Mesenchymal stem cell (in vitro differentiated cells and primary cell): ENCODE results near the gene PJA2.
A peak's percentile ranks its signal among the peaks of the same experiment; 100 is the strongest.
"Not testable (repeated sequence)": the region's sequence is repeated elsewhere in the genome, so short reads cannot be mapped to it uniquely, and the experiment has no call there.

Experiments
- DNase-seq: peaks from one replicate; pipeline ENCODE4 v3.0.0-alpha.2; 2013
- H2AFZ ChIP-seq: one replicate; pipeline ENCODE4 v1.6.1; 2013; ENCODE audit warnings: low read depth, mild to moderate bottlenecking, control low read depth, inconsistent platforms, low read length, moderate library complexity
- H2AK5ac ChIP-seq: 2 replicates; pipeline ENCODE4 v1.6.1; 2013; ENCODE audit warnings: low read length, moderate library complexity, mild to moderate bottlenecking, inconsistent platforms; ENCODE audit not compliant: severe bottlenecking
- H2BK120ac ChIP-seq: one replicate; pipeline ENCODE4 v1.6.1; 2013; ENCODE audit warnings: low read depth, mild to moderate bottlenecking, inconsistent platforms, low read length, moderate library complexity
- H2BK12ac ChIP-seq, 2 experiments: one replicate each; pipeline ENCODE4 v1.6.1; 2013; ENCODE audit warnings: inconsistent platforms in 2 of 2, low read length in 2 of 2, mild to moderate bottlenecking in 2 of 2, moderate library complexity in 2 of 2, control low read depth in 1 of 2
- H2BK15ac ChIP-seq: one replicate; pipeline ENCODE4 v1.6.1; 2013; ENCODE audit warnings: mild to moderate bottlenecking, low read depth, inconsistent platforms; ENCODE audit not compliant: poor library complexity, severe bottlenecking
- H2BK5ac ChIP-seq: 2 replicates; pipeline ENCODE4 v1.6.1; 2013; ENCODE audit warnings: low read depth, mild to moderate bottlenecking, low read length, control low read depth, inconsistent platforms; ENCODE audit not compliant: poor library complexity, severe bottlenecking
- H3K14ac ChIP-seq, 2 experiments: one replicate each; pipeline ENCODE4 v1.6.1; 2013; ENCODE audit warnings: inconsistent platforms in 2 of 2, low read length in 2 of 2, control low read depth in 1 of 2, mild to moderate bottlenecking in 1 of 2, moderate library complexity in 1 of 2
- H3K18ac ChIP-seq, 2 experiments: one replicate each; pipeline ENCODE4 v1.6.1; 2013; ENCODE audit warnings: inconsistent platforms in 2 of 2, low read length in 2 of 2, control low read depth in 1 of 2, low read depth in 1 of 2, mild to moderate bottlenecking in 1 of 2
- H3K23ac ChIP-seq, 2 experiments: one replicate each; pipeline ENCODE4 v1.6.1; 2013; ENCODE audit warnings: inconsistent platforms in 2 of 2, low read length in 2 of 2, mild to moderate bottlenecking in 2 of 2, moderate library complexity in 2 of 2, control low read depth in 1 of 2
- H3K27ac ChIP-seq: 2 replicates; pipeline ENCODE4 v1.5.1; 2013; ENCODE audit warnings: mild to moderate bottlenecking, moderate library complexity, low read length, control low read depth, inconsistent platforms; ENCODE audit not compliant: poor library complexity, severe bottlenecking
- H3K27me3 ChIP-seq, 2 experiments: 2 replicates each; pipeline versions ENCODE4 v1.6.1 to v1.7.0; 2013; ENCODE audit warnings: low read length in 2 of 2, mild to moderate bottlenecking in 2 of 2, moderate library complexity in 2 of 2, control low read depth in 1 of 2, inconsistent platforms in 1 of 2; ENCODE audit not compliant: control insufficient read depth in 1 of 2, insufficient read depth in 1 of 2
- H3K36me3 ChIP-seq, 2 experiments: 2 replicates each; pipeline versions ENCODE4 v1.6.1 to v1.7.0; 2013; ENCODE audit warnings: low read length in 2 of 2, control low read depth in 1 of 2, inconsistent platforms in 1 of 2, low read depth in 1 of 2, mild to moderate bottlenecking in 1 of 2; ENCODE audit not compliant: insufficient read depth in 2 of 2, control insufficient read depth in 1 of 2
- H3K4ac ChIP-seq, 2 experiments: one replicate each; pipeline ENCODE4 v1.6.1; 2013; ENCODE audit warnings: inconsistent platforms in 2 of 2, low read length in 2 of 2, mild to moderate bottlenecking in 2 of 2, moderate library complexity in 2 of 2, control low read depth in 1 of 2, low read depth in 1 of 2
- H3K4me1 ChIP-seq: 2 replicates; pipeline ENCODE4 v1.6.1; 2013; ENCODE audit warnings: low read depth, low read length, control low read depth; ENCODE audit not compliant: control insufficient read depth, insufficient read depth
- H3K4me2 ChIP-seq: 2 replicates; pipeline ENCODE4 v1.6.1; 2013; ENCODE audit warnings: low read length, mild to moderate bottlenecking, inconsistent platforms; ENCODE audit not compliant: poor library complexity, severe bottlenecking
- H3K4me3 ChIP-seq, 2 experiments: 2 replicates each; pipeline versions ENCODE4 v1.5.1 to v1.7.0; 2013; ENCODE audit warnings: low read length in 2 of 2, mild to moderate bottlenecking in 2 of 2, control low read depth in 1 of 2, low read depth in 1 of 2; ENCODE audit not compliant: insufficient read depth in 1 of 2
- H3K79me1 ChIP-seq: replicated peaks from 2 replicates; pipeline ENCODE4 v1.6.1; 2013; ENCODE audit warnings: mild to moderate bottlenecking, control low read depth, low read length, inconsistent platforms; ENCODE audit not compliant: poor library complexity, severe bottlenecking
- H3K9ac ChIP-seq: 2 replicates; pipeline ENCODE4 v1.7.0; 2013; ENCODE audit warnings: mild to moderate bottlenecking, low read length, moderate library complexity
- H3K9me3 ChIP-seq: 2 replicates; pipeline ENCODE4 v1.7.0; 2013; ENCODE audit warnings: mild to moderate bottlenecking, low read length; ENCODE audit not compliant: control insufficient read depth
- H4K8ac ChIP-seq: one replicate; pipeline ENCODE4 v1.6.1; 2013; ENCODE audit warnings: inconsistent platforms, mild to moderate bottlenecking, low read length, moderate library complexity
- H4K91ac ChIP-seq: one replicate; pipeline ENCODE4 v1.6.1; 2013; ENCODE audit warnings: mild to moderate bottlenecking, low read length, inconsistent platforms
- WGBS: methylation state at CpG from one replicate; pipeline ENCODE4 v1.1.7; 2013; ENCODE audit warnings: mixed read lengths; 5-methylcytosine and 5-hydroxymethylcytosine counted together

PJA2 gene

GRCh38 chr5:109439590-109439989, 29.8 kb upstream of the PJA2 start:
- Histone ChIP-seq H2BK12ac (no peak overlapping the region), H3K79me1 (no peaks in the 10 kb centered on the region), H3K27ac (no peak overlapping the region), H2BK5ac (no peak overlapping the region), H3K23ac (no peak overlapping the region), H2BK120ac (no peak overlapping the region), H3K14ac (no peak overlapping the region), H3K9ac (peak overlapping the region; percentile 43), H2BK15ac (no peak overlapping the region), H3K4ac (no peak overlapping the region), H3K18ac (no peak overlapping the region), H2AFZ (no peak overlapping the region), H3K4me1 (no peaks in the 10 kb centered on the region), H3K4me3 (no peak overlapping the region), H4K91ac (no peak overlapping the region), H2AK5ac (no peak overlapping the region), H3K9me3 (peaks cover 10% of the 10 kb centered on the region), H4K8ac (no peak overlapping the region), H3K27me3 (no peaks in the 10 kb centered on the region), H3K36me3 (no peaks in the 10 kb centered on the region), H3K4me2 (no peak overlapping the region)
- DNase-seq = peak; percentile 17
- 100% methylated on average over 1 of the region's 1 CpG for WGBS

- no peaks in the 10 kb centered on the region for H3K36me3 ChIP-seq
- WGBS = 94% methylated on average over 3 of the region's 3 CpGs
Observed at GRCh38 chr5:109426075-109426474, 16.3 kb upstream of the PJA2 start.

GRCh38 chr5:109425521-109425920, 15.7 kb upstream of the PJA2 start:
- H2BK120ac ChIP-seq, H2AFZ ChIP-seq, H3K9me3 ChIP-seq, H2BK5ac ChIP-seq, H3K36me3 ChIP-seq, H4K8ac ChIP-seq, H3K18ac ChIP-seq, DNase-seq, H3K14ac ChIP-seq, H3K27me3 ChIP-seq, H2AK5ac ChIP-seq, H4K91ac ChIP-seq, H3K4me2 ChIP-seq, H3K4me1 ChIP-seq, H3K79me1 ChIP-seq, H3K4ac ChIP-seq, H2BK15ac ChIP-seq, H2BK12ac ChIP-seq, H3K27ac ChIP-seq, H3K23ac ChIP-seq: not testable (repeated sequence)
- 99% methylated on average over 4 of the region's 5 CpGs for WGBS
- H3K9ac ChIP-seq = peak overlapping the region; percentile 82
- peak overlapping the region in 1 of 2 experiments; percentile 47 for H3K4me3 ChIP-seq

More at GRCh38 chr5:109426075-109426474, 16.3 kb upstream of the PJA2 start:
- H3K4me3 ChIP-seq = no peak overlapping the region
- H2BK15ac ChIP-seq = no peak overlapping the region
- no peak overlapping the region for H4K91ac ChIP-seq
- no peak overlapping the region for H2AK5ac ChIP-seq
- H2BK12ac ChIP-seq = no peak overlapping the region
- H2BK5ac ChIP-seq = no peak overlapping the region
- no peaks in the 10 kb centered on the region for H3K4me1 ChIP-seq
- DNase-seq = no peak
- no peak overlapping the region for H3K4me2 ChIP-seq
- H3K9me3 ChIP-seq = no peaks in the 10 kb centered on the region
- no peak overlapping the region for H3K18ac ChIP-seq
- H3K9ac ChIP-seq = no peak overlapping the region
- H3K14ac ChIP-seq = no peak overlapping the region
- H3K23ac ChIP-seq = no peak overlapping the region
- no peak overlapping the region for H4K8ac ChIP-seq
- H2AFZ ChIP-seq = no peak overlapping the region
- no peak overlapping the region for H2BK120ac ChIP-seq
- no peak overlapping the region for H3K27ac ChIP-seq
- no peaks in the 10 kb centered on the region for H3K79me1 ChIP-seq
- no peak overlapping the region for H3K4ac ChIP-seq
- H3K27me3 ChIP-seq = no peaks in the 10 kb centered on the region

GRCh38 chr5:109421956-109422355, 12.2 kb upstream of the PJA2 start:
- Histone ChIP-seq H3K14ac (peak overlapping the region in 1 of 2 experiments; percentile 75), H2AK5ac (no peak overlapping the region), H3K79me1 (no peaks in the 10 kb centered on the region), H4K91ac (no peak overlapping the region), H3K27me3 (no peaks in the 10 kb centered on the region), H2BK15ac (no peak overlapping the region), H3K4me2 (no peak overlapping the region), H3K4ac (no peak overlapping the region), H2AFZ (peak overlapping the region; percentile 69), H2BK12ac (peak overlapping the region in 1 of 2 experiments; percentile 86), H3K18ac (peak overlapping the region in 1 of 2 experiments; percentile 82), H3K27ac (no peak overlapping the region), H3K4me1 (no peaks in the 10 kb centered on the region), H4K8ac (no peak overlapping the region), H2BK5ac (no peak overlapping the region), H2BK120ac (no peak overlapping the region), H3K4me3 (no peak overlapping the region), H3K23ac (no peak overlapping the region), H3K9ac (no peak overlapping the region), H3K9me3 (no peaks in the 10 kb centered on the region), H3K36me3 (no peaks in the 10 kb centered on the region)
- DNase-seq = no peak
- WGBS = 100% methylated on average over 2 of the region's 2 CpGs
